Panc1 (cell line): ENCODE data around the gene XYLT1. TPM values are rescaled to one million over a fixed set of nuclear protein-coding genes. Genes with fewer than 3 reads are reported as not detected.

Experiments
- ATAC-seq: fragments of 200-7000 bp; cut with Tn5 transposase; 2 replicates; pipeline ENCODE4 v1.9.1; 2020; ENCODE audit warnings: mild to moderate bottlenecking, moderate library complexity
- BruUV-seq: library from RNA; stranded (reverse); fragments of 400-500 nt; replicated peaks from 2 replicates; lab custom pipeline; 2021; lab: Mats Ljungman, UMichigan
- CTCF ChIA-PET: fragments of 300-600 bp; sonication (Branson Sonifier 250); formaldehyde crosslinking; loops from one replicate; lab custom pipeline; 2022; ENCODE audit warnings: antibody characterized with exemption; lab: Charles Lee
- POLR2A ChIA-PET: fragments of 300-600 bp; sonication (Branson Sonifier 250); formaldehyde crosslinking; loops from one replicate; lab custom pipeline; 2022; ENCODE audit warnings: antibody characterized with exemption; lab: Charles Lee
- DNase-seq: peaks from one replicate; pipeline ENCODE4 v3.0.0-alpha.2; 2010; ENCODE audit warnings: low read depth, low spot score
- H3K27ac ChIP-seq: 2 replicates; pipeline ENCODE4 v1.5.1; 2011; ENCODE audit warnings: mild to moderate bottlenecking, low read length, inconsistent platforms
- H3K27me3 ChIP-seq: fragments of 200-500 bp; sonication (Bioruptor generic); 2 replicates; pipeline ENCODE4 v1.6.0; 2014; ENCODE audit warnings: low read length, inconsistent platforms; ENCODE audit not compliant: control insufficient read depth, insufficient read depth
- H3K36me3 ChIP-seq: fragments of 200-500 bp; sonication (Bioruptor generic); 2 replicates; pipeline ENCODE4 v1.5.1; 2014; ENCODE audit warnings: inconsistent platforms, mild to moderate bottlenecking, low read length, moderate library complexity; ENCODE audit not compliant: control insufficient read depth, insufficient read depth
- H3K4me1 ChIP-seq: 2 replicates; pipeline ENCODE4 v1.5.1; 2011; ENCODE audit warnings: inconsistent platforms, mild to moderate bottlenecking, low read length, moderate library complexity; ENCODE audit not compliant: control insufficient read depth, insufficient read depth
- H3K4me3 ChIP-seq, 2 experiments: 2 replicates each; pipeline ENCODE4 v1.5.1; 2011 to 2012; ENCODE audit warnings: low read depth in 2 of 2, low read length in 2 of 2, mild to moderate bottlenecking in 2 of 2, inconsistent platforms in 1 of 2, moderate library complexity in 1 of 2
- H3K9me3 ChIP-seq: fragments of 200-500 bp; sonication (Bioruptor generic); 2 replicates; pipeline ENCODE4 v1.5.1; 2014; ENCODE audit warnings: low read depth, mild to moderate bottlenecking, inconsistent platforms, low read length, moderate library complexity; ENCODE audit not compliant: control insufficient read depth, insufficient read depth
- CTCF ChIP-seq: fragments of 450-650 bp; IDR thresholded peaks from 2 replicates; pipeline ENCODE4 v1.5.1; 2017; ENCODE audit warnings: mild to moderate bottlenecking
- POLR2AphosphoS5 ChIP-seq: IDR thresholded peaks from 2 replicates; pipeline ENCODE4 v1.6.1; 2012; ENCODE audit warnings: mild to moderate bottlenecking, low read depth, low read length, moderate library complexity
- SIN3A ChIP-seq: IDR thresholded peaks from 2 replicates; pipeline ENCODE4 v1.6.1; 2012; ENCODE audit warnings: low read depth, mild to moderate bottlenecking, low read length, moderate library complexity, borderline replicate concordance; ENCODE audit not compliant: insufficient read depth
- TCF7L2 ChIP-seq: IDR thresholded peaks from 2 replicates; pipeline ENCODE4 v1.6.1; 2011; ENCODE audit warnings: mild to moderate bottlenecking, low read depth, low read length, inconsistent platforms
- in situ Hi-C: cut with HindIII; loops from 2 replicates; pipeline ENCODE4 v1.10.0; 2016; ENCODE audit warnings: low sequenced_read_pairs, low pct_unique_long_range_greater_than_20kb
- intact Hi-C: fragments of 100-400 bp; cut with micrococcal nuclease; formaldehyde crosslinking; loops from one replicate; pipeline ENCODE4 v1.10.0; 2022; ENCODE audit not compliant: unreplicated experiment
- total RNA-seq: library from RNA; stranded (reverse); gene quantifications from one replicate; pipeline ENCODE4 v1.2.1, GENCODE V29; 2021; ENCODE audit not compliant: unreplicated experiment
- TF ChIP-seq, protein P1 (sequence below), 2 experiments: IDR thresholded peaks; 2 replicates each; pipeline ENCODE4 v1.6.1; 2011 to 2012; ENCODE audit warnings: low read depth in 2 of 2, control low read depth in 1 of 2, low read length in 1 of 2, mild to moderate bottlenecking in 1 of 2, moderate library complexity in 1 of 2; ENCODE audit not compliant: insufficient read depth in 1 of 2

The XYLT1 gene
- total RNA-seq, 1 experiment from 2014 or later: 0.62 TPM

GRCh38 chr16:17235147-17235815, 235.5 kb downstream of the XYLT1 start:
- in situ Hi-C loops (no loop called here), intact Hi-C loops (no loop called here)
- Histone ChIP-seq H3K4me3 (no peak overlapping the region), H3K9me3 (no peaks in the 10 kb centered on the region), H3K4me1 (no peaks in the 10 kb centered on the region), H3K27ac (no peak overlapping the region), H3K36me3 (no peaks in the 10 kb centered on the region), H3K27me3 (no peaks in the 10 kb centered on the region)
- TF ChIP-seq SIN3A (no peak), TCF7L2 (no peak), CTCF (no peak), POLR2AphosphoS5 (no peak)
- TF ChIP-seq, protein P1, sequence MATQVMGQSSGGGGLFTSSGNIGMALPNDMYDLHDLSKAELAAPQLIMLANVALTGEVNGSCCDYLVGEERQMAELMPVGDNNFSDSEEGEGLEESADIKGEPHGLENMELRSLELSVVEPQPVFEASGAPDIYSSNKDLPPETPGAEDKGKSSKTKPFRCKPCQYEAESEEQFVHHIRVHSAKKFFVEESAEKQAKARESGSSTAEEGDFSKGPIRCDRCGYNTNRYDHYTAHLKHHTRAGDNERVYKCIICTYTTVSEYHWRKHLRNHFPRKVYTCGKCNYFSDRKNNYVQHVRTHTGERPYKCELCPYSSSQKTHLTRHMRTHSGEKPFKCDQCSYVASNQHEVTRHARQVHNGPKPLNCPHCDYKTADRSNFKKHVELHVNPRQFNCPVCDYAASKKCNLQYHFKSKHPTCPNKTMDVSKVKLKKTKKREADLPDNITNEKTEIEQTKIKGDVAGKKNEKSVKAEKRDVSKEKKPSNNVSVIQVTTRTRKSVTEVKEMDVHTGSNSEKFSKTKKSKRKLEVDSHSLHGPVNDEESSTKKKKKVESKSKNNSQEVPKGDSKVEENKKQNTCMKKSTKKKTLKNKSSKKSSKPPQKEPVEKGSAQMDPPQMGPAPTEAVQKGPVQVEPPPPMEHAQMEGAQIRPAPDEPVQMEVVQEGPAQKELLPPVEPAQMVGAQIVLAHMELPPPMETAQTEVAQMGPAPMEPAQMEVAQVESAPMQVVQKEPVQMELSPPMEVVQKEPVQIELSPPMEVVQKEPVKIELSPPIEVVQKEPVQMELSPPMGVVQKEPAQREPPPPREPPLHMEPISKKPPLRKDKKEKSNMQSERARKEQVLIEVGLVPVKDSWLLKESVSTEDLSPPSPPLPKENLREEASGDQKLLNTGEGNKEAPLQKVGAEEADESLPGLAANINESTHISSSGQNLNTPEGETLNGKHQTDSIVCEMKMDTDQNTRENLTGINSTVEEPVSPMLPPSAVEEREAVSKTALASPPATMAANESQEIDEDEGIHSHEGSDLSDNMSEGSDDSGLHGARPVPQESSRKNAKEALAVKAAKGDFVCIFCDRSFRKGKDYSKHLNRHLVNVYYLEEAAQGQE (IDR thresholded peaks at IDR 0.05; ENCODE audit: insufficient read depth in 1 of 2, low read depth in 2 of 2, low read length in 1 of 2): no peak
- DNase-seq: no peak
- ChIA-PET CTCF (no interaction called here), POLR2A (no interaction called here)
- ATAC-seq: no peak
- no TSS peak for BruUV-seq

- H3K4me3 ChIP-seq: no peak overlapping the region
- H3K36me3 ChIP-seq: no peaks in the 10 kb centered on the region
- DNase-seq (no peak), ATAC-seq (no peak)
- no peaks in the 10 kb centered on the region for H3K9me3 ChIP-seq
- no peaks in the 10 kb centered on the region for H3K27me3 ChIP-seq
- intact Hi-C loops (no loop called here), in situ Hi-C loops (no loop called here)
- CTCF ChIA-PET: no interaction called here
- H3K27ac ChIP-seq: no peak overlapping the region
- POLR2A ChIA-PET: no interaction called here
- BruUV-seq: no TSS peak
- H3K4me1 ChIP-seq: no peaks in the 10 kb centered on the region
- TF ChIP-seq POLR2AphosphoS5: no peak
Observed at GRCh38 chr16:17233318-17234002, 237.3 kb downstream of the XYLT1 start.

GRCh38 chr16:17232487-17232886, 238.3 kb downstream of the XYLT1 start:
- ATAC-seq: no peak

More at GRCh38 chr16:17232487-17232886, 238.3 kb downstream of the XYLT1 start:
- ChIA-PET POLR2A (no interaction called here), CTCF (no interaction called here)
- Histone ChIP-seq H3K4me3 (no peak overlapping the region), H3K36me3 (no peaks in the 10 kb centered on the region), H3K27ac (no peak overlapping the region), H3K4me1 (no peaks in the 10 kb centered on the region), H3K27me3 (no peaks in the 10 kb centered on the region), H3K9me3 (no peaks in the 10 kb centered on the region)
- no peak for DNase-seq
- intact Hi-C loops: no loop called here
- TF ChIP-seq CTCF: no peak
- TF ChIP-seq SIN3A: no peak
- no peak for TF ChIP-seq TCF7L2
- TF ChIP-seq, protein P1 (IDR thresholded peaks at IDR 0.05; ENCODE audit: insufficient read depth in 1 of 2, low read depth in 2 of 2, low read length in 1 of 2): no peak
- TF ChIP-seq POLR2AphosphoS5: no peak
- BruUV-seq: no TSS peak
- in situ Hi-C loops: no loop called here
